Fibroblast of mammary gland (primary cell): ENCODE results near the gene DEPP1.
A peak's percentile ranks its signal among the peaks of the same experiment; 100 is the strongest.

Experiments
- DNase-seq: peaks from one replicate; pipeline ENCODE4 v3.0.0-alpha.2; 2010; ENCODE audit warnings: low read depth
- H3K4me3 ChIP-seq: 2 replicates; pipeline ENCODE4 v1.5.1; 2011; ENCODE audit warnings: low read depth, mild to moderate bottlenecking, low read length, moderate library complexity; ENCODE audit not compliant: control insufficient read depth
- CTCF ChIP-seq: conservative IDR thresholded peaks from 2 replicates; pipeline ENCODE4 v1.5.1; 2011; ENCODE audit warnings: low read depth, low read length, inconsistent platforms; ENCODE audit not compliant: control insufficient read depth, insufficient read depth

Gene DEPP1

GRCh38 chr10:44983895-44984278, 5.3 kb upstream of the DEPP1 start:
- DNase-seq, result no peak
- H3K4me3 ChIP-seq, result no peak overlapping the region
- no peak for TF ChIP-seq CTCF

GRCh38 chr10:44983066-44983894, 4.7 kb upstream of the DEPP1 start:
- no peak for TF ChIP-seq CTCF
- H3K4me3 ChIP-seq, result no peak overlapping the region
- DNase-seq, result no peak

- TF ChIP-seq CTCF, result no peak
- no peak for DNase-seq
Observed at GRCh38 chr10:44982496-44982895, 3.9 kb upstream of the DEPP1 start.

GRCh38 chr10:44982114-44982460, 3.5 kb upstream of the DEPP1 start:
- DNase-seq, result peak; percentile 40
- no peak overlapping the region for H3K4me3 ChIP-seq
- no peak for TF ChIP-seq CTCF

More at GRCh38 chr10:44982496-44982895, 3.9 kb upstream of the DEPP1 start:
- no peak overlapping the region for H3K4me3 ChIP-seq

- TF ChIP-seq CTCF, result no peak
- no peak overlapping the region for H3K4me3 ChIP-seq
- peak; percentile 89 for DNase-seq
Observed at GRCh38 chr10:44981172-44982113, 2.8 kb upstream of the DEPP1 start.

- TF ChIP-seq CTCF, result no peak
- no peak overlapping the region for H3K4me3 ChIP-seq
- DNase-seq, result no peak
Observed at GRCh38 chr10:44980309-44981171, 1.9 kb upstream of the DEPP1 start.
